Measurements from ENCODE around the gene TENT4A. TPM values are rescaled to one million over a fixed set of nuclear protein-coding genes. Genes with fewer than 3 reads are reported as not detected.

TENT4A gene
- total and polyA plus RNA-seq, 10 of the 15 experiments (the other 5 are each of a cell fraction or from before 2014, with no cell fraction given): 1.4 to 30.6 (median 12.5) TPM

GRCh38 chr5:6673031-6673430 is 40.2 kb upstream of the TENT4A start:
- POLR2A ChIA-PET: no interaction called here
- H3K36me3 ChIP-seq (ENCODE audit: control insufficient read depth in 2 of 2, insufficient read depth in 2 of 2, low read length in 1 of 2): no peaks in the 10 kb centered on the region; a peak in 2 of 4 replicates
- 66% methylated on average over 5 of the region's 5 CpGs for WGBS (ENCODE audit: insufficient coverage, insufficient replicate concordance, low lambda C conversion rate, missing lambda C conversion rate)
- in situ Hi-C loops (cut with MboI): no loop called here
- no peak overlapping the region for H3K9ac ChIP-seq (ENCODE audit: control insufficient read depth, insufficient read depth, low read length)
- no peaks in the 10 kb centered on the region for H3K27me3 ChIP-seq (replicated peaks in 1 of 2; ENCODE audit: control insufficient read depth in 2 of 2, insufficient read depth in 2 of 2, low read length in 1 of 2)
- RAD21 ChIA-PET (ENCODE audit: unreplicated experiment): interaction anchor here (1.5 kb wide), 1 partner anchor 72 kb away, joined by 3 read pairs; no protein-coding TSS in a partner anchor
- no peak overlapping the region for H2AFZ ChIP-seq (ENCODE audit: control insufficient read depth, low read depth, low read length)
- DNase-seq (ENCODE audit: low read depth, low spot score): no peak
- no peaks in the 10 kb centered on the region for H3K4me1 ChIP-seq (ENCODE audit: control insufficient read depth, insufficient read depth, low read length)
- no peak for FAIRE-seq
- H3K79me2 ChIP-seq (ENCODE audit: control insufficient read depth, insufficient read depth, low read length): no peaks in the 10 kb centered on the region
- BruUV-seq (replicated peaks): no TSS peak
- H4K20me1 ChIP-seq (ENCODE audit: control insufficient read depth, insufficient read depth): no peaks in the 10 kb centered on the region
- H3K4me3 ChIP-seq: no peak overlapping the region
- CTCF ChIA-PET: interaction anchor here (1.5 kb wide), 1 partner anchor 93 kb away, joined by 4 read pairs; no protein-coding TSS in a partner anchor
- no peaks in the 10 kb centered on the region; the same call in 2 of the 3 replicates for H3K9me3 ChIP-seq (replicated peaks; ENCODE audit: control insufficient read depth, insufficient read depth, low read length)
- no peak overlapping the region for H3K27ac ChIP-seq (ENCODE audit: control insufficient read depth, insufficient read depth)
- intact Hi-C loops (cut with micrococcal nuclease; ENCODE audit: unreplicated experiment): no loop called here
- SMC1A ChIA-PET (ENCODE audit: uncharacterized antibody, unreplicated experiment): no interaction called here
- H3K4me2 ChIP-seq (ENCODE audit: control insufficient read depth, insufficient read depth): no peak overlapping the region
- ATAC-seq: no peak
- TF ChIP-seq E2F8 (IDR thresholded peaks at IDR 0.05; ENCODE audit: low read depth, partially characterized antibody): no peak
- no peak for TF ChIP-seq TCF7 (IDR thresholded peaks at IDR 0.05; ENCODE audit: borderline replicate concordance)
- no peak for TF ChIP-seq CHD1 (IDR thresholded peaks at IDR 0.05; ENCODE audit: low read depth, low read length)
- TF ChIP-seq TBL1XR1 (IDR thresholded peaks at IDR 0.05; ENCODE audit: low read depth, low read length): no peak
- TF ChIP-seq ZNF592 (IDR thresholded peaks at IDR 0.05): no peak
- TF ChIP-seq ZNF24 (IDR thresholded peaks at IDR 0.05): no peak
- TF ChIP-seq MLLT1 (IDR thresholded peaks at IDR 0.05): no peak
- no peak for TF ChIP-seq RELB (IDR thresholded peaks at IDR 0.05; ENCODE audit: low read depth)
- TF ChIP-seq ZZZ3 (IDR thresholded peaks at IDR 0.05; ENCODE audit: control insufficient read depth, insufficient read length, low read depth): no peak
- no peak for TF ChIP-seq REST (IDR thresholded peaks at IDR 0.05; ENCODE audit: low read depth, low read length)
